Measurements from ENCODE around the gene EXOSC7. TPM values are rescaled to one million over a fixed set of nuclear protein-coding genes. Genes with fewer than 3 reads are reported as not detected.
A peak's percentile ranks its signal among the peaks of the same experiment; 100 is the strongest.
"Not testable (repeated sequence)": the region's sequence is repeated elsewhere in the genome, so short reads cannot be mapped to it uniquely, and the experiment has no call there.

EXOSC7 gene
- total RNA-seq, 5 donors from 2014 or later (not counting 1 experiment from before 2014, with no cell fraction given) = 27.7 to 44.3 (median 42.0) TPM

DNA sequence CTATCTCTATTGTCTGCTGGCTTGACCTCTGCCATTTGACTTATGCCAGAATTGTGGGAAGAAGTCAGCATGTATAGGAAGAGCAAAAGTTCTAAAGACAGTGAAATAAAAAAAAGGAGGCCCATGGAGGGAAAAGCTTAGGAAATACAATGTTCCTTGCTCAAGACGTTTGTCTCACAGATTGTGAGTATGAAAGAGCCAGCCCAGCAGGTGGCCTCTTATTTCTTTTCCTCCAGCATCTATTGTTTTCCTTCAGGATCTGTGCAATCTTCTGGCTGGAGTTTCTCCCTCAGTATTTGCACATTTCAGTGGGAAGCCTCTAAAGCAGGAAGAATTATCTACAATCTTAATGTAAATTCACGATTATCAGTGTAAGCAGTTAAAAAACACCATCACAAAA is 43.8 kb upstream of the EXOSC7 start:
- Mint-ChIP-seq H3K4me3 (no peak overlapping the region), H3K36me3 (peaks cover 52% of the 10 kb centered on the region), H3K4me1 (peaks cover 6 to 14% (median 10%) of the 10 kb centered on the region in 3 donors), H3K9me3 (no peaks in the 10 kb centered on the region), H3K27me3 (no peaks in the 10 kb centered on the region), H3K27ac (no peak overlapping the region)
- no peak for ATAC-seq (replicated peaks in 1 of 4)
- Histone ChIP-seq H3K36me3 (ENCODE audit: control insufficient read depth in 2 of 2, extremely low read depth in 1 of 2, insufficient read depth in 1 of 2, low read length in 1 of 2) (peaks cover 15 to 64% of the 10 kb centered on the region in 2 donors), H3K27me3 (replicated peaks in 1 of 2; ENCODE audit: control insufficient read depth in 2 of 2, extremely low read depth in 1 of 2, insufficient read depth in 2 of 2, low read length in 1 of 2) (no peaks in the 10 kb centered on the region), H3K4me3 (ENCODE audit: control insufficient read depth in 1 of 2, extremely low read depth in 1 of 2, low read length in 1 of 2) (no peak overlapping the region), H3K27ac (ENCODE audit: low read length) (no peak overlapping the region), H3K4me1 (ENCODE audit: control insufficient read depth in 1 of 2, extremely low read depth in 1 of 2, insufficient read depth in 2 of 2, low read length in 2 of 2) (peaks cover 0 to 3% of the 10 kb centered on the region in 2 experiments), H3K9me3 (no peaks in the 10 kb centered on the region)
- ChIA-PET CTCF (no interaction called here), POLR2A (no interaction called here)
- DNase-seq = no peak
- WGBS (ENCODE audit: insufficient coverage) = 86% methylated on average over 1 of the region's 2 CpGs

DNA sequence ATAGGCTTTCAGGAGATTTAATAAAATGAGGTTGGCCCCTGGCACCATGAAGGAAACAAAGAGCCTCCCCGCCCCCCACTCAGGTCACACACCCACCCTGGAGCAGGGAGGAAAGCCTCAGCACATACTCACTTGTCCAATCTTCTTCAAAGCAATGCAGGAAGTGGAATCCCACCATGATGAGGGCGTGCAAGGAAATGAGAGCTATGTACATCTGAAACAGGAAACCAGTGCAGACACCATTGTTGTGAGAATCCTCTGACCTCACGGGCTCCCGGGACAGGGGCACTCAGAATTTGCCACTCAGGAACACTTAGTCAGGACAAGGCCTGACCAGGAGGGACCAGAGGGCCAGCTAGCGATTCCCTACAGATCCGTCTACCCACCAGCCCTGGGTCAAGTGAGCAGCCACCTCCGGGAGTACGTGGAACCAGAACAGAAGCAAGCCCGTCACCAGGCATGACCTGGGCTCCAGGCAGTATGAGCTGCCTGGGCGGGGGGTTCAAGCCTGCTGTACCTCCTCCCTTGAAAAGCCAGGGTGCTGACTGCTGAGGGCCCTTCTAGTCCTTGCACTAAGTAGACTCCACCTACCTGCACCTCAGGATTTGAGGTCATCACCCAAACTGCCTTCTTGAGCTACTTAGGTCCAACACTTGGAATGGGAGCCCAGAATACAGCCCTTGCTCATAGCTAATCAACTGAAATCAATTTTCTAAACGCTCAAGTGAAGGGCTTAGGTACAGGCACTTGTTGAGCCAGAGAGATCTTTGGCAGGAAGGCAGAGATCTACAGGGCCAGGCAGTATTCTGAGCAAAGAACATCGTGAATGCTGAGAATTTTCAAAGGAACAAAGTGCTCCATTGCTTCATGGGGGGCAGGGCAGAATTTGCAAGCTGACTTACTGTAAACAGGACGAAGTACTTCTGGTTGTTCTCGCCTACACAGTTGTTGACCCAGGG is 42.8 kb upstream of the EXOSC7 start:
- no peak overlapping the region for H3K4me3 Mint-ChIP-seq
- H3K9me3 ChIP-seq = no peaks in the 10 kb centered on the region
- H3K27me3 ChIP-seq (replicated peaks in 1 of 2; ENCODE audit: control insufficient read depth in 2 of 2, extremely low read depth in 1 of 2, insufficient read depth in 2 of 2, low read length in 1 of 2) = no peaks in the 10 kb centered on the region
- H3K27ac Mint-ChIP-seq = peak overlapping the region in 1 of 2 donors; percentile 22
- no peaks in the 10 kb centered on the region for H3K9me3 Mint-ChIP-seq
- H3K4me1 Mint-ChIP-seq = peaks cover 6 to 14% (median 10%) of the 10 kb centered on the region in 3 donors
- no peak overlapping the region for H3K27ac ChIP-seq (ENCODE audit: low read length)
- H3K4me1 ChIP-seq (ENCODE audit: control insufficient read depth in 1 of 2, extremely low read depth in 1 of 2, insufficient read depth in 2 of 2, low read length in 2 of 2) = peaks cover 0 to 3% of the 10 kb centered on the region in 2 experiments
- DNase-seq = no peak
- peaks cover 12 to 60% of the 10 kb centered on the region in 2 donors for H3K36me3 ChIP-seq (ENCODE audit: control insufficient read depth in 2 of 2, extremely low read depth in 1 of 2, insufficient read depth in 1 of 2, low read length in 1 of 2)
- H3K36me3 Mint-ChIP-seq = peaks cover 57% of the 10 kb centered on the region
- ChIA-PET POLR2A (no interaction called here), CTCF (no interaction called here)
- ATAC-seq (replicated peaks in 1 of 4) = no peak
- H3K4me3 ChIP-seq (ENCODE audit: control insufficient read depth in 1 of 2, extremely low read depth in 1 of 2, low read length in 1 of 2) = no peak overlapping the region
- no peaks in the 10 kb centered on the region for H3K27me3 Mint-ChIP-seq
- 92% methylated on average over 13 of the region's 14 CpGs for WGBS (ENCODE audit: insufficient coverage)

DNA sequence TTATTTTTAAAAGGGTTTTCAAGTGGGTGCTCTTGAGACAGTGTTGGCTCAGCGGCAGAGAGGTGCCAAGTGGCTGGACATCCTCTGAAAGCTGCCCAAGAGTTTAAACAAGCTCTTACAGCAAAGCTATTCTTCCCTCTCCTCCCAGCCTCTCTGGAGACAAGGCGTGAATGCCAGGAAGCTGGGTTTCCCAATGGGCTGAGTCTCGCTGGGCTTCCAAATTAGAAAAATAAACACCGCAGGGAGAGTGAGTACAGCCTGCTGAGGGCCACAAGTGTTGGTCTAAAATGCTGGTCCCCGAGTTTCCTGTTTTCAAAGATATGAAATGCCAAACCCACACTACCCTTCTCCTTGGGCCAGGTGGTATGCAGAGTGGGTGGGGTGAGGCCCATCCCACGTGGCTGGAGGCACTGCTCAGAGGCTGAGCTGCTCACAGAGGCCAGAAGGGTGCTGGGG is 36.4 kb upstream of the EXOSC7 start:
- H3K36me3 ChIP-seq (ENCODE audit: control insufficient read depth in 2 of 2, extremely low read depth in 1 of 2, insufficient read depth in 1 of 2, low read length in 1 of 2) = peaks cover 6 to 58% of the 10 kb centered on the region in 2 donors
- Mint-ChIP-seq H3K27ac (no peak overlapping the region), H3K4me1 (peaks cover 9 to 10% (median 10%) of the 10 kb centered on the region in 3 donors), H3K36me3 (peaks cover 63% of the 10 kb centered on the region), H3K27me3 (no peaks in the 10 kb centered on the region), H3K9me3 (no peaks in the 10 kb centered on the region), H3K4me3 (no peak overlapping the region)
- no peak overlapping the region for H3K27ac ChIP-seq (ENCODE audit: low read length)
- CTCF ChIA-PET = interaction anchor here in 1 of 2 donors (0.5 to 0.6 kb wide), 2 partner anchors 270 to 1535 kb away, joined by 3 to 4 read pairs; no protein-coding TSS in a partner anchor
- ATAC-seq (replicated peaks in 1 of 4) (no peak), DNase-seq (no peak)
- H3K4me1 ChIP-seq (ENCODE audit: control insufficient read depth in 1 of 2, extremely low read depth in 1 of 2, insufficient read depth in 2 of 2, low read length in 2 of 2) = no peaks in the 10 kb centered on the region
- H3K4me3 ChIP-seq (ENCODE audit: control insufficient read depth in 1 of 2, extremely low read depth in 1 of 2, low read length in 1 of 2) = no peak overlapping the region
- POLR2A ChIA-PET = no interaction called here
- H3K9me3 ChIP-seq = no peaks in the 10 kb centered on the region
- WGBS (ENCODE audit: insufficient coverage) = 57% methylated on average over 1 of the region's 6 CpGs
- no peaks in the 10 kb centered on the region for H3K27me3 ChIP-seq (replicated peaks in 1 of 2; ENCODE audit: control insufficient read depth in 2 of 2, extremely low read depth in 1 of 2, insufficient read depth in 2 of 2, low read length in 1 of 2)

DNA sequence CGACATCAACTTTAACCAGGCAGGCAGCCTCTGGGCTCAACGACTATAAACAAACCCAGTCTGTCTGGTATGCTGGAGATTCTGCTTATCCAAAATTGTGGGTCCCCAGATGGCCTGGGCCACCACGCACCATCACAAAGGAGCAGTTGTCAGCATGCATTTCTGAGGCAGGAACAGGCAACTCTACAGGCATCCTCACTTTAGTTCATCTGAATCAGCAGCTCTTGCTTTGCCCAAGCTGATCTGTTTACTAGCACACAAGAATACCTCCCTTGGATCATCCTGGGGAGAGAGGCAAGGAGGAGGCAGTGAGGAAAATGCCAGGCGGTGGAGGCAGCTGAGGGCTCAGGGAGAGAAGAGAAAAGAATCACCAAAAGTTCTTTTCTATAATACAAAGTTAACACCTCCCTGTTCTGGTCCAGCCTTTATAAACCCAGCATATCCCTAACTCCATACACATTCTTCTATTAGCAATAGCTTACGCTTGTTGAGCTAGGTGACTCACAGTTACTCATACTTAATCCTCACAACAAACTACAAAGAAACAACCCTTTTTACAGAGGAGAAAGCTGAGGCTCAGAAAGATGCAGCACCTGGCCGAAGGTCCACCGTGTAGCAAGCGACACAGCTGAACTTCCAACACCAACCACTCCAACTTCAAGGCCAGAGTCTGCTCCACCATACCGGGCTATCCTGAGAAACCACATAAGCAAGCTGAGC is 33.7 kb upstream of the EXOSC7 start:
- H3K27ac ChIP-seq (ENCODE audit: low read length) = no peak overlapping the region
- no peaks in the 10 kb centered on the region for H3K4me1 ChIP-seq (ENCODE audit: control insufficient read depth in 1 of 2, extremely low read depth in 1 of 2, insufficient read depth in 2 of 2, low read length in 2 of 2)
- no peak for DNase-seq
- H3K36me3 ChIP-seq (ENCODE audit: control insufficient read depth in 2 of 2, extremely low read depth in 1 of 2, insufficient read depth in 1 of 2, low read length in 1 of 2) = peaks cover 6 to 69% of the 10 kb centered on the region in 2 donors
- H3K27me3 Mint-ChIP-seq = no peaks in the 10 kb centered on the region
- no peak for ATAC-seq (replicated peaks in 1 of 4)
- WGBS (ENCODE audit: insufficient coverage) = 97% methylated on average over 3 of the region's 9 CpGs
- H3K27ac Mint-ChIP-seq = no peak overlapping the region
- ChIA-PET CTCF (interaction anchor here in 1 of 2 donors (0.6 kb wide), 1 partner anchor 33 kb away, joined by 6 read pairs; the partner anchor contains the start of genes EXOSC7 and ZDHHC3), POLR2A (no interaction called here)
- H3K36me3 Mint-ChIP-seq = peaks cover 75% of the 10 kb centered on the region
- no peaks in the 10 kb centered on the region for H3K9me3 Mint-ChIP-seq
- H3K9me3 ChIP-seq = no peaks in the 10 kb centered on the region
- H3K4me3 Mint-ChIP-seq = no peak overlapping the region
- no peak overlapping the region for H3K4me3 ChIP-seq (ENCODE audit: control insufficient read depth in 1 of 2, extremely low read depth in 1 of 2, low read length in 1 of 2)
- peaks cover 0 to 9% (median 0%) of the 10 kb centered on the region in 3 donors for H3K4me1 Mint-ChIP-seq
- H3K27me3 ChIP-seq (replicated peaks in 1 of 2; ENCODE audit: control insufficient read depth in 2 of 2, extremely low read depth in 1 of 2, insufficient read depth in 2 of 2, low read length in 1 of 2) = no peaks in the 10 kb centered on the region

DNA sequence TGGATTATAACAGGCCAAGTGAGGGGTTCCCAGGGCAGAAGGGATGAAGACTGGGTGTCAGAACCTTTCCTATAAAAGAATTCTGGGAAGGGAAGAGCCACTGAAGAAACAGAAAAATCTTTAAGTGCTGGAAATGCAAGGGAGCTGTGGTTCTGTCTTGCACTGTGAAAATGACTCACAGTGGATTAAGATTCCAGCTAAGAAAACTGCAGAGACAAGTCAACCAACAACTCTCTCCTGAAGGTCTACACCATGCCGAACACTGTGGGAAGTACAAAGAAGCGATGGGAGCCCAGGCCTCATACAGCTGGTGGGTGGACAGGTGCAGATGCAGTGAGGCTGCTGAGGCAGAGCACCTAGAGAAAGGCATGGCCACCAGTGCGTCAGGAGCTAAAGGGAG is 27.8 kb upstream of the EXOSC7 start:
- Mint-ChIP-seq H3K9me3 (no peaks in the 10 kb centered on the region), H3K27me3 (no peaks in the 10 kb centered on the region), H3K4me1 (peaks cover 12 to 31% (median 14%) of the 10 kb centered on the region in 3 donors), H3K36me3 (peaks cover 37% of the 10 kb centered on the region), H3K27ac (no peak overlapping the region), H3K4me3 (no peak overlapping the region)
- peaks cover 2 to 22% of the 10 kb centered on the region in 2 donors for H3K36me3 ChIP-seq (ENCODE audit: control insufficient read depth in 2 of 2, extremely low read depth in 1 of 2, insufficient read depth in 1 of 2, low read length in 1 of 2)
- H3K9me3 ChIP-seq = no peaks in the 10 kb centered on the region
- POLR2A ChIA-PET = no interaction called here
- no peak for ATAC-seq (replicated peaks in 1 of 4)
- WGBS (ENCODE audit: insufficient coverage) = 100% methylated on average over 2 of the region's 3 CpGs
- no peaks in the 10 kb centered on the region for H3K27me3 ChIP-seq (replicated peaks in 1 of 2; ENCODE audit: control insufficient read depth in 2 of 2, extremely low read depth in 1 of 2, insufficient read depth in 2 of 2, low read length in 1 of 2)
- H3K4me3 ChIP-seq (ENCODE audit: control insufficient read depth in 1 of 2, extremely low read depth in 1 of 2, low read length in 1 of 2) = no peak overlapping the region
- no peak overlapping the region for H3K27ac ChIP-seq (ENCODE audit: low read length)
- DNase-seq = no peak
- H3K4me1 ChIP-seq (ENCODE audit: control insufficient read depth in 1 of 2, extremely low read depth in 1 of 2, insufficient read depth in 2 of 2, low read length in 2 of 2) = no peaks in the 10 kb centered on the region
- CTCF ChIA-PET = no interaction called here

DNA sequence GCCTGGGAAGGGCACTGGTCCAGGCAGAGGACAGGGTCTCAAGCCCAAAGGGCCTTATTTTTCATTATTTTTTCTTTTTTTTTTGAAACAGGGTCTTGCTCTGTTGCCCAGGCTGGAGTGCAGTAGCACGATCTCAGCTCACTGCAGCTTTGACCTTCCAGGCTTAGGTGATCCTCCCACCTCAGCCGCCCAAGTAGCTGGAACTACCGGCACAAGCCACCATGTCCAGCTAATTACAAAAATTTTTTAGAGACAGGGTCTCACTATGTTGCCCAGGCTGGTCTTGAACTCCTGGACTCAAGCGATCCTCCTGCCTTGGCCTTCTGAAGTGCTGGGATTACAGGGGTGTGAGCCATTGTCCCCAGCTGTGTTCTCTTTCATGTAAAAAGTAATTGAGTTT is 26.3 kb upstream of the EXOSC7 start:
- H3K4me3 Mint-ChIP-seq; H3K27me3 Mint-ChIP-seq; ATAC-seq (replicated peaks in 1 of 4); H3K4me1 ChIP-seq (ENCODE audit: control insufficient read depth in 1 of 2, extremely low read depth in 1 of 2, insufficient read depth in 2 of 2, low read length in 2 of 2); H3K27me3 ChIP-seq (replicated peaks in 1 of 2; ENCODE audit: control insufficient read depth in 2 of 2, extremely low read depth in 1 of 2, insufficient read depth in 2 of 2, low read length in 1 of 2); H3K9me3 Mint-ChIP-seq; H3K9me3 ChIP-seq; DNase-seq; H3K27ac Mint-ChIP-seq; H3K4me3 ChIP-seq (ENCODE audit: control insufficient read depth in 1 of 2, extremely low read depth in 1 of 2, low read length in 1 of 2); CTCF ChIA-PET; H3K27ac ChIP-seq (ENCODE audit: low read length): not testable (repeated sequence)
- POLR2A ChIA-PET = interaction anchor here in 1 of 2 donors (0.6 kb wide), 1 partner anchor 158 kb away, joined by 8 read pairs; no protein-coding TSS in a partner anchor
- peaks cover 0 to 14% of the 10 kb centered on the region in 2 donors for H3K36me3 ChIP-seq (ENCODE audit: control insufficient read depth in 2 of 2, extremely low read depth in 1 of 2, insufficient read depth in 1 of 2, low read length in 1 of 2)
- Mint-ChIP-seq H3K4me1 (peaks cover 14 to 35% (median 14%) of the 10 kb centered on the region in 3 donors), H3K36me3 (peaks cover 45% of the 10 kb centered on the region)
- WGBS (ENCODE audit: insufficient coverage) = 100% methylated on average over 3 of the region's 4 CpGs

Measured in T-cell (primary cell).